SK-N-SH treated with all-trans-retinoic acid at 6 μM for 48 hours (cell line): ENCODE measurements around the gene MT1M.

Experiments
- ATAC-seq: fragments of 200-7000 bp; cut with Tn5 transposase; 3 replicates; pipeline ENCODE4 v1.9.1; 2020; ENCODE audit warnings: mild to moderate bottlenecking, moderate library complexity
- BACH2 ChIP-seq: fragments of 250-450 bp; sonication (Bioruptor Pico); IDR thresholded peaks from 2 replicates; pipeline ENCODE4 v1.9.0; 2021; ENCODE audit warnings: mild to moderate bottlenecking, borderline replicate concordance
- CSDC2 ChIP-seq: fragments of 250-450 bp; sonication (Bioruptor Pico); IDR thresholded peaks from 2 replicates; pipeline ENCODE4 v1.5.0; 2020; ENCODE audit warnings: mild to moderate bottlenecking, moderate library complexity
- ESRRG ChIP-seq: fragments of 250-450 bp; sonication (Bioruptor Pico); IDR thresholded peaks from 2 replicates; pipeline ENCODE4 v1.6.1; 2021; ENCODE audit warnings: mild to moderate bottlenecking
- ISL1 ChIP-seq: fragments of 250-450 bp; sonication (Bioruptor Pico); IDR thresholded peaks from 2 replicates; pipeline ENCODE4 v2.1.2; 2022; ENCODE audit warnings: mild to moderate bottlenecking, moderate library complexity
- PPARA ChIP-seq: fragments of 250-450 bp; sonication (Bioruptor Pico); IDR thresholded peaks from 2 replicates; pipeline ENCODE4 v1.5.0; 2020; ENCODE audit warnings: mild to moderate bottlenecking, borderline replicate concordance
- RARB ChIP-seq: fragments of 250-450 bp; sonication (Bioruptor Pico); IDR thresholded peaks from 2 replicates; pipeline ENCODE4 v1.8.0; 2021; ENCODE audit warnings: mild to moderate bottlenecking, moderate library complexity
- SNAI2 ChIP-seq: fragments of 250-450 bp; sonication (Bioruptor Pico); IDR thresholded peaks from 2 replicates; pipeline ENCODE4 v1.5.0; 2020; ENCODE audit warnings: mild to moderate bottlenecking, moderate library complexity
- TCF4 ChIP-seq: fragments of 250-450 bp; sonication (Bioruptor Pico); IDR thresholded peaks from 2 replicates; pipeline ENCODE4 v1.8.0; 2021; ENCODE audit warnings: mild to moderate bottlenecking, moderate library complexity, borderline replicate concordance
- ZC3H10 ChIP-seq: fragments of 250-450 bp; sonication (Bioruptor Pico); IDR thresholded peaks from 2 replicates; pipeline ENCODE4 v1.5.1; 2021; ENCODE audit warnings: mild to moderate bottlenecking, moderate library complexity
- ZFP3 ChIP-seq: fragments of 250-450 bp; sonication (Bioruptor Pico); IDR thresholded peaks from 2 replicates; pipeline ENCODE4 v1.5.0; 2020; ENCODE audit warnings: mild to moderate bottlenecking, moderate library complexity
- ZFP30 ChIP-seq: fragments of 450-650 bp; formaldehyde crosslinking; IDR thresholded peaks from 2 replicates; pipeline ENCODE4 v1.5.0; 2022; ENCODE audit warnings: mild to moderate bottlenecking, moderate library complexity
- ZNF565 ChIP-seq: fragments of 450-650 bp; formaldehyde crosslinking; conservative IDR thresholded peaks from 2 replicates; pipeline ENCODE4 v1.5.0; 2020; ENCODE audit warnings: low read depth, mild to moderate bottlenecking, moderate library complexity
- ZNF8 ChIP-seq: fragments of 450-650 bp; formaldehyde crosslinking; IDR thresholded peaks from 2 replicates; pipeline ENCODE4 v1.5.0; 2020; ENCODE audit warnings: mild to moderate bottlenecking, moderate library complexity
- TF ChIP-seq, protein P1 (sequence below): fragments of 250-450 bp; sonication (Bioruptor Pico); IDR thresholded peaks from 2 replicates; pipeline ENCODE4 v1.5.0; 2020; ENCODE audit warnings: mild to moderate bottlenecking, moderate library complexity
- TF ChIP-seq, protein P2 (sequence below): fragments of 250-450 bp; sonication (Bioruptor Pico); IDR thresholded peaks from 2 replicates; pipeline ENCODE4 v1.8.0; 2021; ENCODE audit warnings: low read depth, mild to moderate bottlenecking, moderate library complexity, borderline replicate concordance
- TF ChIP-seq, protein P3 (sequence below): fragments of 250-450 bp; sonication (Bioruptor Pico); IDR thresholded peaks from 2 replicates; pipeline ENCODE4 v1.5.1; 2021; ENCODE audit warnings: mild to moderate bottlenecking, moderate library complexity
- TF ChIP-seq, protein P4 (sequence below): fragments of 250-450 bp; sonication (Bioruptor Pico); IDR thresholded peaks from 2 replicates; pipeline ENCODE4 v1.5.1; 2020; ENCODE audit warnings: low read depth, mild to moderate bottlenecking, moderate library complexity
- TF ChIP-seq, protein P5 (sequence below): fragments of 250-450 bp; sonication (Bioruptor Pico); IDR thresholded peaks from 2 replicates; pipeline ENCODE4 v1.8.0; 2020; ENCODE audit warnings: mild to moderate bottlenecking, moderate library complexity, borderline replicate concordance

The MT1M gene

DNA sequence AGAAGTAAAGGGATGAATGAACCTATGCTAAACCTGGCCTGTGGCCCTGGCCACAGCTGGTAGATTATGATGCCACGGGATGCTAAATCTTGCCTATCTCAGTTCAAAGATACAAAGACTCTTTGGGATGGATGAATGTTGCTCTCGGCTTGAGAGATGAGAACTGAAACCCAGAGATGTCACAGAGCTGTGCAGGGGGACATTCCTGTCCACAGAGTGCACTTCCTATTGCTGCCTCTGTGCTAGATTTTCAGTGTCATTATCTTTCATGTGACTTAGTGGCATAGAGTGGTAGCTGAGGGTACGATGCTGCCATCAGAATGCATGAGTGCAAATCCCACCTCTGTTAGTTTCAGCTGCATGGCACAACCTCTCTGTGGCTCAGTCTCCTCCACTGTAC lies 2.3 kb upstream of the MT1M start:
- no peak for ATAC-seq
- no peak for TF ChIP-seq ZNF565 (CRISPR knock-in tag)
- TF ChIP-seq, protein P1, sequence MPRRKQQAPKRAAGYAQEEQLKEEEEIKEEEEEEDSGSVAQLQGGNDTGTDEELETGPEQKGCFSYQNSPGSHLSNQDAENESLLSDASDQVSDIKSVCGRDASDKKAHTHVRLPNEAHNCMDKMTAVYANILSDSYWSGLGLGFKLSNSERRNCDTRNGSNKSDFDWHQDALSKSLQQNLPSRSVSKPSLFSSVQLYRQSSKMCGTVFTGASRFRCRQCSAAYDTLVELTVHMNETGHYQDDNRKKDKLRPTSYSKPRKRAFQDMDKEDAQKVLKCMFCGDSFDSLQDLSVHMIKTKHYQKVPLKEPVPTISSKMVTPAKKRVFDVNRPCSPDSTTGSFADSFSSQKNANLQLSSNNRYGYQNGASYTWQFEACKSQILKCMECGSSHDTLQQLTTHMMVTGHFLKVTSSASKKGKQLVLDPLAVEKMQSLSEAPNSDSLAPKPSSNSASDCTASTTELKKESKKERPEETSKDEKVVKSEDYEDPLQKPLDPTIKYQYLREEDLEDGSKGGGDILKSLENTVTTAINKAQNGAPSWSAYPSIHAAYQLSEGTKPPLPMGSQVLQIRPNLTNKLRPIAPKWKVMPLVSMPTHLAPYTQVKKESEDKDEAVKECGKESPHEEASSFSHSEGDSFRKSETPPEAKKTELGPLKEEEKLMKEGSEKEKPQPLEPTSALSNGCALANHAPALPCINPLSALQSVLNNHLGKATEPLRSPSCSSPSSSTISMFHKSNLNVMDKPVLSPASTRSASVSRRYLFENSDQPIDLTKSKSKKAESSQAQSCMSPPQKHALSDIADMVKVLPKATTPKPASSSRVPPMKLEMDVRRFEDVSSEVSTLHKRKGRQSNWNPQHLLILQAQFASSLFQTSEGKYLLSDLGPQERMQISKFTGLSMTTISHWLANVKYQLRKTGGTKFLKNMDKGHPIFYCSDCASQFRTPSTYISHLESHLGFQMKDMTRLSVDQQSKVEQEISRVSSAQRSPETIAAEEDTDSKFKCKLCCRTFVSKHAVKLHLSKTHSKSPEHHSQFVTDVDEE (CRISPR knock-in tag) = no peak
- TF ChIP-seq, protein P2, sequence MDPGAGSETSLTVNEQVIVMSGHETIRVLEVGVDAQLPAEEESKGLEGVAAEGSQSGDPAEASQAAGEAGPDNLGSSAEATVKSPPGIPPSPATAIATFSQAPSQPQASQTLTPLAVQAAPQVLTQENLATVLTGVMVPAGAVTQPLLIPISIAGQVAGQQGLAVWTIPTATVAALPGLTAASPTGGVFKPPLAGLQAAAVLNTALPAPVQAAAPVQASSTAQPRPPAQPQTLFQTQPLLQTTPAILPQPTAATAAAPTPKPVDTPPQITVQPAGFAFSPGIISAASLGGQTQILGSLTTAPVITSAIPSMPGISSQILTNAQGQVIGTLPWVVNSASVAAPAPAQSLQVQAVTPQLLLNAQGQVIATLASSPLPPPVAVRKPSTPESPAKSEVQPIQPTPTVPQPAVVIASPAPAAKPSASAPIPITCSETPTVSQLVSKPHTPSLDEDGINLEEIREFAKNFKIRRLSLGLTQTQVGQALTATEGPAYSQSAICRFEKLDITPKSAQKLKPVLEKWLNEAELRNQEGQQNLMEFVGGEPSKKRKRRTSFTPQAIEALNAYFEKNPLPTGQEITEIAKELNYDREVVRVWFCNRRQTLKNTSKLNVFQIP (CRISPR knock-in tag) = no peak
- no peak for TF ChIP-seq ZNF8 (CRISPR knock-in tag)
- TF ChIP-seq ZFP30 (CRISPR knock-in tag) = no peak
- no peak for TF ChIP-seq ISL1 (CRISPR knock-in tag)
- no peak for TF ChIP-seq ESRRG
- TF ChIP-seq ZC3H10 = no peak
- no peak for TF ChIP-seq SNAI2 (CRISPR knock-in tag)
- TF ChIP-seq, protein P3, sequence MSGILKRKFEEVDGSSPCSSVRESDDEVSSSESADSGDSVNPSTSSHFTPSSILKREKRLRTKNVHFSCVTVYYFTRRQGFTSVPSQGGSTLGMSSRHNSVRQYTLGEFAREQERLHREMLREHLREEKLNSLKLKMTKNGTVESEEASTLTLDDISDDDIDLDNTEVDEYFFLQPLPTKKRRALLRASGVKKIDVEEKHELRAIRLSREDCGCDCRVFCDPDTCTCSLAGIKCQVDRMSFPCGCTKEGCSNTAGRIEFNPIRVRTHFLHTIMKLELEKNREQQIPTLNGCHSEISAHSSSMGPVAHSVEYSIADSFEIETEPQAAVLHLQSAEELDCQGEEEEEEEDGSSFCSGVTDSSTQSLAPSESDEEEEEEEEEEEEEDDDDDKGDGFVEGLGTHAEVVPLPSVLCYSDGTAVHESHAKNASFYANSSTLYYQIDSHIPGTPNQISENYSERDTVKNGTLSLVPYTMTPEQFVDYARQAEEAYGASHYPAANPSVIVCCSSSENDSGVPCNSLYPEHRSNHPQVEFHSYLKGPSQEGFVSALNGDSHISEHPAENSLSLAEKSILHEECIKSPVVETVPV (CRISPR knock-in tag) = no peak
- no peak for TF ChIP-seq RARB
- TF ChIP-seq TCF4 (CRISPR knock-in tag) = no peak
- TF ChIP-seq BACH2 (CRISPR knock-in tag) = no peak
- TF ChIP-seq, protein P4, sequence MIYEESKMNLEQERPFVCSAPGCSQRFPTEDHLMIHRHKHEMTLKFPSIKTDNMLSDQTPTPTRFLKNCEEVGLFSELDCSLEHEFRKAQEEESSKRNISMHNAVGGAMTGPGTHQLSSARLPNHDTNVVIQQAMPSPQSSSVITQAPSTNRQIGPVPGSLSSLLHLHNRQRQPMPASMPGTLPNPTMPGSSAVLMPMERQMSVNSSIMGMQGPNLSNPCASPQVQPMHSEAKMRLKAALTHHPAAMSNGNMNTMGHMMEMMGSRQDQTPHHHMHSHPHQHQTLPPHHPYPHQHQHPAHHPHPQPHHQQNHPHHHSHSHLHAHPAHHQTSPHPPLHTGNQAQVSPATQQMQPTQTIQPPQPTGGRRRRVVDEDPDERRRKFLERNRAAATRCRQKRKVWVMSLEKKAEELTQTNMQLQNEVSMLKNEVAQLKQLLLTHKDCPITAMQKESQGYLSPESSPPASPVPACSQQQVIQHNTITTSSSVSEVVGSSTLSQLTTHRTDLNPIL (CRISPR knock-in tag) = no peak
- TF ChIP-seq CSDC2 = no peak

DNA sequence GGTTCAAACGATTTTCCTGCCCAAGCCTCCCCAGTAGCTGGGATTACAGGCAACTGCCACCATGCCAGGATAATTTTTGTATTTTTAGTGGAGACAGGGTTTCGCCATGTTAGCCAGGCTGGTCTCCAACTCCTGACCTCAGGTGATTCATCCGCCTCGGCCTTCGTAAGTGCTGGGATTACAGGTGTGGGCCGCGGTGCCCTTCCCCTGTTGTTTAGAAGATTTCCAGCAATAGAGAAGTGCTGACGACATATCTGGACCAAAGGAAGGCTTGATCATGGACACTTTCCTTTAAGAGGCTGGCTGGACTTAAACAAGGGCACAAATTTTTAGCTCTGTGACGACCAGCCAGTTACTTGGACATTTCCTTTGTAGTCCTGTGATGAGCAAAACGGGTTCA lies 1.3 kb upstream of the MT1M start:
- ATAC-seq = no peak
- TF ChIP-seq, protein P4 (CRISPR knock-in tag) = no peak
- TF ChIP-seq, protein P5, sequence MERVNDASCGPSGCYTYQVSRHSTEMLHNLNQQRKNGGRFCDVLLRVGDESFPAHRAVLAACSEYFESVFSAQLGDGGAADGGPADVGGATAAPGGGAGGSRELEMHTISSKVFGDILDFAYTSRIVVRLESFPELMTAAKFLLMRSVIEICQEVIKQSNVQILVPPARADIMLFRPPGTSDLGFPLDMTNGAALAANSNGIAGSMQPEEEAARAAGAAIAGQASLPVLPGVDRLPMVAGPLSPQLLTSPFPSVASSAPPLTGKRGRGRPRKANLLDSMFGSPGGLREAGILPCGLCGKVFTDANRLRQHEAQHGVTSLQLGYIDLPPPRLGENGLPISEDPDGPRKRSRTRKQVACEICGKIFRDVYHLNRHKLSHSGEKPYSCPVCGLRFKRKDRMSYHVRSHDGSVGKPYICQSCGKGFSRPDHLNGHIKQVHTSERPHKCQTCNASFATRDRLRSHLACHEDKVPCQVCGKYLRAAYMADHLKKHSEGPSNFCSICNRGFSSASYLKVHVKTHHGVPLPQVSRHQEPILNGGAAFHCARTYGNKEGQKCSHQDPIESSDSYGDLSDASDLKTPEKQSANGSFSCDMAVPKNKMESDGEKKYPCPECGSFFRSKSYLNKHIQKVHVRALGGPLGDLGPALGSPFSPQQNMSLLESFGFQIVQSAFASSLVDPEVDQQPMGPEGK = no peak
- TF ChIP-seq, protein P1 (CRISPR knock-in tag) = no peak
- TF ChIP-seq RARB (no peak), PPARA (no peak), ZFP3 (CRISPR knock-in tag) (no peak)
